HG03378 (cell line): ENCODE results near the gene FSTL3.
"Not testable (repeated sequence)": the region's sequence is repeated elsewhere in the genome, so short reads cannot be mapped to it uniquely, and the experiment has no call there.

Source experiments
- ATAC-seq: cut with Tn5 transposase; IDR thresholded peaks from one replicate; pipeline ENCODE4 v1.9.1; 2021; ENCODE audit warnings: mild to moderate bottlenecking, moderate library complexity; ENCODE audit not compliant: unreplicated experiment

FSTL3 gene

DNA sequence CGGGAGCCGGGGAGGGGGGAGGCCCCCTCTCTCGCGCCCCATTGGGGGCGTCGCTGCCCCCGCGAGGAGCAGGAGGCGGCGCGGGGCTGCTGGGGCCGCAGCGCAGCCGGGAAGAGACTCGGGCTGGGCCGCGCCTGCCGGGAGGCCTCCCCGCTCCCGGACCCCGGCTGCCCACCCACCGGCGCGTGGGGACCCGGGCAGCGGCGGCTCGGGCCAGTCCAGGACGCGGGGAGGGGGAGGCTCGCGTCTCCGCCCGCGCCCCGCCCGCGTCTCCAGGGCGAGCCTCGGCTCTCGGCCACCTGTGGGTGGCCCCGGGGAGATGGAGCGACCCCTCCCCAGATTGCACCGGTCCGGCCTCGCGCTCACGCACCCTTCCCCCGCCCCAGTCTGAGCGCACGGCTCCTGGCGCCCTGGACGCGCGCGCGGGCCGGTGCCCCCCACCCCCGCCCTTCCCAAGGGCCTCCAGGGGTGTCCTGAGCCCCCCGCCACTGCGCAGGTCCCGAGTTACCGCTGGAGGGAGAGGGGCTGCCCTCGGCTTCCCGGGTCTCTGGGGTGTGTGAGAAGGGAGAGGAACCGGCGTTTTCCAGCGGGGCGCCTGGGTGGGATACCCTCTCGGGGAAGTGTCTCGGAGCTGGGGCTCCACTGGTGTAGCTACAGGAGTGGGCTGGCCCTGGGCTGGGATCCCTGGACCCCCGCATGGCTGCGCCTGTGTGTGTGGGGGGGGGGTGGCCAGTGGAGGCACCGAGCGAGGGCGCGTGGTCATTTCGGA lies 33.2 kb downstream of the FSTL3 start:
- no peak for ATAC-seq

DNA sequence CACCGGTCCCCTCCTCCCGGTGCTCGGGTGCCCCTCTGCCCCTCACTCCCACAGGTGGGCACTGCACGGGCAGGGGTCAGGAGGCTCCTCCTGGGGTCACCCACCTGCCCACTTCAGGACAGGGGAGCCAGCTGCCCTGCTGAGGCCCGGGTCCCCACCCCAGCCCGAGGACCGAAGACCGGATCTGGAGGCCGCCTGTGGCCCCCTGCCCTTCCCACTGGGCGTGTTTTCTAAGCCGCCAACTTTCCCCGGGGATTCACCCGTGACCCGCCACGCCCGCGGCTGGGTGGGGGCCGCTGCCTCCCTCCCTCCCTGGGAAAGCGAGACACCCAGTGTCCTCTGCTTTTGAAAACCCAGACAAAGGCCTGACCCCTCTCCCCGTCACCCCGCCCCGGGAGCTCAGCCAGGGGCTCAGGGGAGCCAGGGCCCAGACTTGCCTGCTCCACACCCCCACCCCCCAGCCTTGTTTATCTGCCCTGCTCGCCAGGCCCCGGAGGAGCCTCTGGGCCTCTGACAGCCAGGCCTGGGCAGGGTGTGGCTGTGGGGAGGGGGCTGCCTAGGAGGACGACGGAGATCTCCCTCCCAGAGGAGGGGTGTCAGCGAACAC lies 33.9 kb downstream of the FSTL3 start:
- ATAC-seq: no peak

GRCh38 chr19:710767-711166 lies 34.6 kb downstream of the FSTL3 start:
- no peak for ATAC-seq

GRCh38 chr19:711254-711653 lies 35.1 kb downstream of the FSTL3 start:
- no peak for ATAC-seq

DNA sequence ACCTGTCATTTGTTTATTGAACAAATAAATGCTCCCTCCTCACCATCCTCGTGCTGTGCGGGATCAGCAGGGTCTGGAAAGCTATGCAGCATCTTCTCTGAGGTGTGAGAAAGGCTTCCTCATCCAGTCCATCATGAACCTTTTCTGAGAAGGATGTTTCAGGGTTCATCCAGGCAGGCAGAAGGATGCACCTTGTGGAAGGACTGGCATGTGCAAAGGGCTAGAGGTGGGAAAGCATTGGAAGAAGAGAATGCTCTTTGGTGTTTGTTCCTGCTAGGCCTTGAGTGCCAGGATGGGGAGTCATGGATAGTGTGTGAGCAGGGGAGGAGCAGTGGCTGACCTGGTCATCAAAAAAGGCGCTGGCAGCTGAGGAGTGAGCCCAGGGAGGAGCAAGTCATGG lies 39.2 kb downstream of the FSTL3 start:
- ATAC-seq: no peak

GRCh38 chr19:718251-718951 lies 42.2 kb downstream of the FSTL3 start:
- no peak for ATAC-seq

GRCh38 chr19:718991-719512 lies 42.9 kb downstream of the FSTL3 start:
- no peak for ATAC-seq

GRCh38 chr19:719636-720344 lies 43.6 kb downstream of the FSTL3 start:
- ATAC-seq: no peak

DNA sequence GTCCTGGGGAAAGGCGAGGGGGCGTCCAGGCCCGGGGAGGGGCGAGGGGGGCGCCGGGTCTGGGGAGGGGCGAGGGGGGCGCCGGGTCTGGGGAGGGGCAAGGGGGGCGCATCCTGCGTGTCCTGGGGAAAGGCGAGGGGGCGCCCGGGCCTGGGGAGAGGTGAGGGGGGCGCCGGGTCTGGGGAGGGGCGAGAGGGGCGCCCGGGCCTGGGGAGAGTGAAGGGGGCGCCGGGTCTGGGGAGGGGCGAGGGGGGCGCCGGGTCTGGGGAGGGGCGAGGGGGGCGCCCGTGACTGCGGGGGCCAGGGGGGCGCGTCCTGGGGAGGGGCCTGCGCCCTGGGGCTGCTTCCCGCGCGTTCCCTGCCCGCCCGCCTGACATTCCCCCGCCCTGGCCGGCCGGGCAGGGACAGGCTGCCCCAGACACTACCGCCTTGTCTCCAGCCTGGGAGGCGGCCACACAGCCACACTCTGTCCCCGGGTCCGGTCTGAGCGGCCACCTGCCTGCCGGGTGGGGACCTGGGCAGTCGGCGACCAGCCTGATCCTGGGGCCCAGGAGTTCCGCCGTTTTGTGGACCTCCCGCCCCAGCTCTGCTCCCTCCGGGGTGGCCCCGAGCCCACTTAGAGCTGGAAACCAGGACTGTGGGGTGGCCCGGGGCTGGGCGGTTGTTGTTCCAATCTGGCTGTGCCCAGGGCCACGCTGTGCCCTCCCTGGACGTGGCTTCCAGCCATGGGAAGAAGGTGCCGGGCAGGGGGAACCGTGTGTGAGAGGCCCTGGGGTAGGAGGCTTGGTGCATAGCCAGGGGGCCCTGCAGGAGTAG lies 44.4 kb downstream of the FSTL3 start:
- no peak for ATAC-seq

GRCh38 chr19:722553-723101 lies 46.4 kb downstream of the FSTL3 start:
- no peak for ATAC-seq

- ATAC-seq: no peak
Measured at GRCh38 chr19:723247-723646, 47.1 kb downstream of the FSTL3 start.

DNA sequence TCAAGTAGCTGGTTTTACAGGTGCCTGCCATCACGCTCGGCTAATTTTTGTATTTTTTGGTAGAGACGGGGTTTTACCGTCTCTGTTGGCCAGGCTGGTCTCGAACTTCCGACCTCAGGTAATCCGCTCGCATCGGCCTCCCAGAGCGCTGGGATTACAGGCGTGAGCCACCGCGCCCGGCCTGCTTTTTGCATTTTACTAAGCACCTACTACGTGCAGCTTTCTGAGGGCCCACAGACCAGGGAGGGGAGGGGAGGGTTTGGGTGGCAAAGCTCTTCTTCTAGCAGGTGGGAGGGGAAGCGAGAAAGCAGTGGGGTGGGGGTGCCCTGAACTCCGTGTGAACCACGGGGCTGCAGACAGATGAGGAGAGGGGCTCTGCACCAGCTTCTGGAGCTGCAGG lies 47.5 kb downstream of the FSTL3 start:
- no peak for ATAC-seq

GRCh38 chr19:725461-726089 lies 49.4 kb downstream of the FSTL3 start:
- no peak for ATAC-seq

- ATAC-seq: no peak
Measured at GRCh38 chr19:726993-727956, 51.1 kb downstream of the FSTL3 start.

DNA sequence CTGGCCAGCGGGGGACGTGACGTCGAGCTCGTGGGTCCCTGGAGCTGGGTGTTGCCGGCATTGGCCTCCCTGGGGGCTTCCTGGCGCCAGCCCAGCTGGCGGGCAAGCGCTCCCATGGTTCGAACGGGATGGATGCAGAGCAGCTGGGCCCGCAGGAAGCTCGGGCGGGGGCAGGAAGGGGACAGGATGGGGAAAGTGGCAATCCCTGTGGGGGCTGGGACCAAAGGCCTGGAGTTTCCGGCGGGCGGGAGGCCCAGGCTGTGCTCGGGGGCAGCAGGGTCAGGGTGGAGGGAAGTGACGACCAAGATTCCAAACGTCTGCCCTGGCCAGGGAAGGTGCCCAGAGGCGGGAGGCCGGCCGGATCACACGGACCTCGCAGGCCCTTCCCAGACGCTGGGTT lies 51.8 kb downstream of the FSTL3 start:
- ATAC-seq: no peak

DNA sequence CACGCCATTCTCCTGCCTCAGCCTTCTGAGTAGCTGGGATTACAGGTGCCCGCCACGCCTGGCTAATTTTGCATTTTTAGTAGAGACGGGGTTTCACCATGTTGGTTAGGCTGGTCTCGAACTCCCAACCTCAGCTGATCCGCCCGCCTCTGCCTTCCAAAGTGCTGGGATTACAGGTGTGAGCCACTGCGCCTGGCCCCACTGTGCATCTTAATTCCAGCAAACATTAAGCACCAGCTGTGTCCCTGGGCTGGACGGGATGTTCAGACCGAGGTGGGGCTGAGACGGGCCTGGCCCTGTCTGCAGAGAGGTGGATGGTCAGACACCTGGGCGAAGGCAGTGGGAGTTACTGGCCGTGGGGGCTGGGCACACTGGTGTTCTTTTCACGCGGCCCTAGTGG lies 53.4 kb downstream of the FSTL3 start:
- ATAC-seq: not testable (repeated sequence)

GRCh38 chr19:729965-730668 lies 53.9 kb downstream of the FSTL3 start:
- no peak for ATAC-seq

DNA sequence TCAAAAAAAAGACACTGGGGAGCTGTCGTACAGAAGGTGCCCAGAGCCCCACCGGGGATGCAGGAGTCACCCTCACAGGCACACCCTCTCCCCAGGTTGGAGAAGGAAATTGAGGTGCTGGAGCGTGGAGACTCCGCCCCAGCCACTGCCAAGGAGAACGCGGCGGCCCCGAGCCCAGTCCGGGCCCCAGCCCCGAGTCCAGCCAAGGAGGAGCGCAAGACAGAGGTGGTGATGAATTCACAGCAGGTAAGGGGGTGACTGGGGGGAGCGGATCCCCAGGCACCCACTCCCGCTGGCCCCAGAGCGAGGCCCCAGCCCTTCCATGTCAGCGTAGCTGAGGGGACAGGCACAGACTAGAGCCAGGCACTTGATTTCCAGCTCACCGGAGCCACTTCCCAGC lies 54.8 kb downstream of the FSTL3 start:
- ATAC-seq: no peak
